ENCODE results near the gene OCA2. TPM values are rescaled to one million over a fixed set of nuclear protein-coding genes. Genes with fewer than 3 reads are reported as not detected.

OCA2 gene
- total RNA-seq, 2 donors from 2014 or later, result 0.10 to 0.82 TPM

DNA sequence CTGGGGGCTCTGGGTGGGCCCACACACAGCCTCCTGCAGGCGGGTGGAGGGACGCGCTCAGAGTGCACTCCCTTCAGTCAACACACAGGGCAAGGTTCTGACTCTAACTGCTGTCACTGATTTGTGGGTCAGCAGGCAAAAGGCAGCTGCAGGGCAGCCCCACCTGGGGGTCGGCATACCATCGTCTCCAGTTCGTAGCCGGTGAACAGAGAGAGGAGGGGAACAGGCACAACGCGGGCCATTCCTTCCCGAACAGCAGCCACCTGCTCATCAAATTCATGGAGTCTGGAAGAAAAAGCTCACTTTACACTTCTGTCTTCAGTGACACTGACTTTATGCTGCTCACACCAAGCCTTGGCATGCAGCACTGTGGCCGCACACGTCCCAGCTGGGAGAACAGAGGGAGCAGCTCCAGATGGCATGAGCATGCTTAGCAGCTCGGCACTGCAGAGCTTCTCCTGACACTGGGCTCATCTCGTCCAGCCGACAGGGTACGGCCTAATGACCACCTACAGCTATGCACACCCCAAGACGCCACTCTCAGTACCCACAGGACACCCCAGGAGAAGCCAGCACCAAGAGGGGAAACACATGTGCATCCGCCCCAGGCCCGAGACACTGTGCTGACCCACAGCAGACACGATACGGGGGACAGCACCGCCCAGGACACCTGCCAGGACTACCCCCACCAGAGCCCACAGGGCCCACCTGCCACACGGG, 14.4 kb upstream of the OCA2 start:
- no peak overlapping the region for H3K9ac ChIP-seq (ENCODE audit: low read depth in 2 of 2, low read length in 2 of 2)
- TF ChIP-seq, protein P1, sequence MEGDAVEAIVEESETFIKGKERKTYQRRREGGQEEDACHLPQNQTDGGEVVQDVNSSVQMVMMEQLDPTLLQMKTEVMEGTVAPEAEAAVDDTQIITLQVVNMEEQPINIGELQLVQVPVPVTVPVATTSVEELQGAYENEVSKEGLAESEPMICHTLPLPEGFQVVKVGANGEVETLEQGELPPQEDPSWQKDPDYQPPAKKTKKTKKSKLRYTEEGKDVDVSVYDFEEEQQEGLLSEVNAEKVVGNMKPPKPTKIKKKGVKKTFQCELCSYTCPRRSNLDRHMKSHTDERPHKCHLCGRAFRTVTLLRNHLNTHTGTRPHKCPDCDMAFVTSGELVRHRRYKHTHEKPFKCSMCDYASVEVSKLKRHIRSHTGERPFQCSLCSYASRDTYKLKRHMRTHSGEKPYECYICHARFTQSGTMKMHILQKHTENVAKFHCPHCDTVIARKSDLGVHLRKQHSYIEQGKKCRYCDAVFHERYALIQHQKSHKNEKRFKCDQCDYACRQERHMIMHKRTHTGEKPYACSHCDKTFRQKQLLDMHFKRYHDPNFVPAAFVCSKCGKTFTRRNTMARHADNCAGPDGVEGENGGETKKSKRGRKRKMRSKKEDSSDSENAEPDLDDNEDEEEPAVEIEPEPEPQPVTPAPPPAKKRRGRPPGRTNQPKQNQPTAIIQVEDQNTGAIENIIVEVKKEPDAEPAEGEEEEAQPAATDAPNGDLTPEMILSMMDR (IDR thresholded peaks at IDR 0.05), result no peak
- H3K36me3 ChIP-seq, result peaks cover 15% of the 10 kb centered on the region
- no peaks in the 10 kb centered on the region for H3K4me1 ChIP-seq
- intact Hi-C loops (cut with DNase I), result no loop called here
- DNase-seq, result no peak
- no peak overlapping the region for H3K27ac ChIP-seq
- no peaks in the 10 kb centered on the region for H3K27me3 ChIP-seq
- no peaks in the 10 kb centered on the region for H3K9me3 ChIP-seq
- H3K4me3 ChIP-seq, result no peak overlapping the region

GRCh38 chr15:28112962-28113361, 13.8 kb upstream of the OCA2 start:
- no peak for DNase-seq
- intact Hi-C loops (cut with DNase I), result no loop called here
- H3K36me3 ChIP-seq, result peaks cover 15% of the 10 kb centered on the region
- H3K9ac ChIP-seq (ENCODE audit: low read depth in 2 of 2, low read length in 2 of 2), result no peak overlapping the region
- no peak overlapping the region for H3K27ac ChIP-seq
- peaks cover 1% of the 10 kb centered on the region for H3K27me3 ChIP-seq
- no peaks in the 10 kb centered on the region for H3K9me3 ChIP-seq
- TF ChIP-seq, protein P1 (IDR thresholded peaks at IDR 0.05), result no peak
- no peak overlapping the region for H3K4me3 ChIP-seq
- H3K4me1 ChIP-seq, result no peaks in the 10 kb centered on the region

DNA sequence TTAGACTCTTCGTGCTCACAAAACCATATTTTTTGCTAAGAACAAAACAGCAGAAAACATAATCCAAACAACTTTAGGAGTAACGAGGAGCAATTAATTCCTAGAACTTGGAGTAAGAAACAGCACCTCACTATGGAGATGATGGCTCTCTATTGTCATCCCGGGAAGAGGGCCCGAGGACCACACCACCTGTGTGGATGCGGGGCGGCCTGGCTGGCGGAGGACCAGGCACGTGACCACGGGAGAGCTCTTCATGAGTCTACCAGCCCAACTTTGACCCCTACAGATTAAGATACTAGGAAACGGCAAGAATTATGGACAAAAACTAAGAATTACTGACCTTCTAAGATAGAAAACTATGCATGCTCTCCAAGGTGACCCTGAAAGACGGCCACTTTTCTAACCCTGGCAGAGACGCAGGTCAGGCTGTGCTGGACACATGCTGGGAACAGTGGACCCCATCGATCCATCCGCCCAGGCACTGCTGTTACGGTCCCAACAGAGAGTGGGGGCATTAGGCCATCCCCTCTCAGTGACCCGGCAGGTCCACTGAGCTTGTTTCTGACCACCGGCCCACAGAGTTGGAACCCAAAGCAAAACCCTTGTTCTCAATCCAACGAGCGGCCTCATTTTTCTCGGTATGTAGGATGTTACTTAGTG, 13.1 kb upstream of the OCA2 start:
- peaks cover 15% of the 10 kb centered on the region for H3K36me3 ChIP-seq
- no peak overlapping the region for H3K27ac ChIP-seq
- no peaks in the 10 kb centered on the region for H3K4me1 ChIP-seq
- TF ChIP-seq, protein P1 (IDR thresholded peaks at IDR 0.05), result no peak
- no peak for DNase-seq
- no peak overlapping the region for H3K9ac ChIP-seq (ENCODE audit: low read depth in 2 of 2, low read length in 2 of 2)
- no peaks in the 10 kb centered on the region for H3K9me3 ChIP-seq
- H3K4me3 ChIP-seq, result no peak overlapping the region
- H3K27me3 ChIP-seq, result peaks cover 8% of the 10 kb centered on the region
- intact Hi-C loops (cut with DNase I), result no loop called here

DNA sequence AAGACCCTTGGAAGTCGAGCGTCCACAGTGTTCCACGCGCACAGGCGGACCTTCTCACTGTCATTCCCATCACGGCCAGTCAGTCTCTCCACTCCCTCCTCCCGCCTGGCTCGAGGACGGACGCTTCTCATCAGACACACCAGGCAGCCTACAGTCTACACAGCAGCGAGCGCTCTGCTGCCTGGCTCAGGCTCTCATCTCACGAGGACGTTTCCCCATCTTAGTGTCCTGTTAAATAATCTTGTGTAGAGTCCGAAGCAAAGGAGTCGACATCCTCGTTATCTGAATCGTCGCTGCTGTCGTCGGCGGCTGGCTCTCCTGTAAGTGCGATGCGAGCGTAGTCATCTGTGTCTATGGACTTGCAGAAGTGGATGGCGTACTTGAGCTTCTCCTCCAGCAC, 12.4 kb upstream of the OCA2 start:
- peaks cover 15% of the 10 kb centered on the region for H3K36me3 ChIP-seq
- peaks cover 15% of the 10 kb centered on the region for H3K27me3 ChIP-seq
- DNase-seq, result no peak
- H3K9me3 ChIP-seq, result no peaks in the 10 kb centered on the region
- H3K9ac ChIP-seq (ENCODE audit: low read depth in 2 of 2, low read length in 2 of 2), result no peak overlapping the region
- H3K4me1 ChIP-seq, result no peaks in the 10 kb centered on the region
- intact Hi-C loops (cut with DNase I), result no loop called here
- no peak overlapping the region for H3K4me3 ChIP-seq
- TF ChIP-seq, protein P1 (IDR thresholded peaks at IDR 0.05), result no peak
- no peak overlapping the region for H3K27ac ChIP-seq

DNA sequence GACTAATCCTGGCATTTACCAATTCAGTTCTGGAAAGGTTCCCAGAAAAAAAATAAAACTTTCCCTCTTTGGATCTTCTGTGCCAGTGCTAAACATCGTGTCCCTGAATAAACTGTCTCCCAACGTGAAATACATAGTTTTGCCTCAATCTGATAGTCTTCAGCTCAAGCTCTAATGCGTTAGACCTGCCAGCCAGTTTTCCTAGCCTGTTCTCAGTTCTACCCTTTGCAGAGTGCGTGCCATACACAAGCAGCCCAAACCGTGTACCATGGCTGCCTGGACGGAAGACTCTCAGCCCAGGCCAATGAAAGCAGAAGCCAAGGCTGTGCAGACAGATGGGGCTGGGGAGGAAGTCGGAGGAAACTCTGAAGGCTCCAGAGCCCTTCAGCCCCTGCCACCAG, 11.4 kb upstream of the OCA2 start:
- Histone ChIP-seq H3K4me1 (no peaks in the 10 kb centered on the region), H3K36me3 (peaks cover 15% of the 10 kb centered on the region), H3K9me3 (no peaks in the 10 kb centered on the region), H3K4me3 (no peak overlapping the region), H3K9ac (ENCODE audit: low read depth in 2 of 2, low read length in 2 of 2) (no peak overlapping the region), H3K27me3 (peaks cover 19% of the 10 kb centered on the region), H3K27ac (no peak overlapping the region)
- TF ChIP-seq, protein P1 (IDR thresholded peaks at IDR 0.05), result no peak
- intact Hi-C loops (cut with DNase I), result no loop called here
- DNase-seq, result no peak

Data from colonic mucosa (tissue), 4 donors.